ENCODE data around the gene DBX2. TPM values are rescaled to one million over a fixed set of nuclear protein-coding genes. Genes with fewer than 3 reads are reported as not detected.

The DBX2 gene
- total and polyA plus RNA-seq, 2 donors (not counting 1 experiment from before 2014, with no cell fraction given): not detected

GRCh38 chr12:45060976-45061375, 10.1 kb upstream of the DBX2 start:
- no peak for DNase-seq
- Histone ChIP-seq H3K9ac (ENCODE audit: low read length) (no peak overlapping the region), H3K4me1 (ENCODE audit: control insufficient read depth in 2 of 2, insufficient read depth in 2 of 2, low read length in 2 of 2) (no peaks in the 10 kb centered on the region), H2AFZ (ENCODE audit: insufficient read depth, low read depth, low read length, poor library complexity, severe bottlenecking) (no peak overlapping the region), H3K27me3 (replicated peaks in 1 of 4; ENCODE audit: control extremely low read depth in 1 of 4, control insufficient read depth in 3 of 4, insufficient read depth in 4 of 4, low read length in 3 of 4) (no peaks in the 10 kb centered on the region), H3K36me3 (replicated peaks in 1 of 2; ENCODE audit: control extremely low read depth in 1 of 2, control insufficient read depth in 1 of 2, extremely low read depth in 1 of 2, insufficient read depth in 2 of 2, low read length in 1 of 2) (no peaks in the 10 kb centered on the region), H4K20me1 (ENCODE audit: control insufficient read depth, insufficient read depth, low read length, poor library complexity, severe bottlenecking) (no peaks in the 10 kb centered on the region), H3K9me3 (ENCODE audit: control extremely low read depth in 1 of 3, control insufficient read depth in 2 of 3, insufficient read depth in 1 of 3, low read length in 2 of 3) (peaks cover 0 to 2% (median 1%) of the 10 kb centered on the region in 3 donors), H3K4me3 (ENCODE audit: control extremely low read depth in 1 of 5, extremely low read depth in 1 of 5, insufficient read depth in 1 of 5, low read depth in 2 of 5, low read length in 4 of 5) (no peak overlapping the region), H3K4me2 (replicated peaks; ENCODE audit: low read depth, low read length, poor library complexity, severe bottlenecking) (no peak overlapping the region), H3K27ac (ENCODE audit: low read length in 2 of 2) (no peak overlapping the region), H3K79me2 (ENCODE audit: control insufficient read depth, insufficient read depth, low read length) (no peaks in the 10 kb centered on the region)
- Mint-ChIP-seq H3K27me3 (no peaks in the 10 kb centered on the region), H3K4me3 (no peak overlapping the region), H3K27ac (no peak overlapping the region), H3K9me3 (ENCODE audit: insufficient read depth) (peaks cover 2% of the 10 kb centered on the region), H3K4me1 (no peaks in the 10 kb centered on the region)
- intact Hi-C loops (cut with micrococcal nuclease): no loop called here
- CTCF ChIA-PET: no interaction called here
- ATAC-seq (ENCODE audit: low read depth): no peak
- no peak for TF ChIP-seq CTCF (IDR thresholded peaks at IDR 0.05)
- TF ChIP-seq EZH2 (IDR thresholded peaks at IDR 0.05; ENCODE audit: borderline replicate concordance, insufficient read depth, low read depth, low read length, poor library complexity, severe bottlenecking): no peak
- POLR2A ChIA-PET: no interaction called here

- ATAC-seq (ENCODE audit: low read depth) (no peak), DNase-seq (no peak)
- Histone ChIP-seq H3K27me3 (replicated peaks in 1 of 4; ENCODE audit: control extremely low read depth in 1 of 4, control insufficient read depth in 3 of 4, insufficient read depth in 4 of 4, low read length in 3 of 4) (peaks cover 0 to 20% (median 13%) of the 10 kb centered on the region in 4 experiments), H2AFZ (ENCODE audit: insufficient read depth, low read depth, low read length, poor library complexity, severe bottlenecking) (no peak overlapping the region), H3K36me3 (replicated peaks in 1 of 2; ENCODE audit: control extremely low read depth in 1 of 2, control insufficient read depth in 1 of 2, extremely low read depth in 1 of 2, insufficient read depth in 2 of 2, low read length in 1 of 2) (no peaks in the 10 kb centered on the region), H3K4me2 (replicated peaks; ENCODE audit: low read depth, low read length, poor library complexity, severe bottlenecking) (no peak overlapping the region), H3K9ac (ENCODE audit: low read length) (no peak overlapping the region), H3K4me1 (ENCODE audit: control insufficient read depth in 2 of 2, insufficient read depth in 2 of 2, low read length in 2 of 2) (no peaks in the 10 kb centered on the region), H3K9me3 (ENCODE audit: control extremely low read depth in 1 of 3, control insufficient read depth in 2 of 3, insufficient read depth in 1 of 3, low read length in 2 of 3) (peaks cover 0 to 2% (median 0%) of the 10 kb centered on the region in 3 donors), H3K27ac (ENCODE audit: low read length in 2 of 2) (no peak overlapping the region), H3K79me2 (ENCODE audit: control insufficient read depth, insufficient read depth, low read length) (no peaks in the 10 kb centered on the region), H4K20me1 (ENCODE audit: control insufficient read depth, insufficient read depth, low read length, poor library complexity, severe bottlenecking) (no peaks in the 10 kb centered on the region), H3K4me3 (ENCODE audit: control extremely low read depth in 1 of 5, extremely low read depth in 1 of 5, insufficient read depth in 1 of 5, low read depth in 2 of 5, low read length in 4 of 5) (no peak overlapping the region)
- 17% methylated on average over 10 of the region's 17 CpGs for WGBS (ENCODE audit: insufficient coverage)
- TF ChIP-seq CTCF (IDR thresholded peaks at IDR 0.05) (no peak), EZH2 (IDR thresholded peaks at IDR 0.05; ENCODE audit: borderline replicate concordance, insufficient read depth, low read depth, low read length, poor library complexity, severe bottlenecking) (no peak)
- POLR2A ChIA-PET: no interaction called here
- no peak overlapping the region for H3K4me3 Mint-ChIP-seq
- no peak overlapping the region for H3K27ac Mint-ChIP-seq
- no peaks in the 10 kb centered on the region for H3K4me1 Mint-ChIP-seq
- intact Hi-C loops (cut with micrococcal nuclease): no loop called here
- H3K9me3 Mint-ChIP-seq (ENCODE audit: insufficient read depth): no peaks in the 10 kb centered on the region
- peaks cover 51% of the 10 kb centered on the region for H3K27me3 Mint-ChIP-seq
- CTCF ChIA-PET: interaction anchor here (0.6 kb wide), 1 partner anchor 1574 kb away, joined by 3 read pairs; no protein-coding TSS in a partner anchor
Measured at GRCh38 chr12:45051572-45052125, 750 bp upstream of the DBX2 start.

All from B cell (primary cell).